HEK293 (cell line): Measurements from ENCODE around the gene AKAP6.

Experiments used
- CTCF ChIA-PET: fragments of 350-600 bp; formaldehyde crosslinking; extraction: SDS; loops from one replicate; lab custom pipeline; 2021; ENCODE audit warnings: antibody characterized with exemption; lab: Yijun Ruan, JAX
- POLR2A ChIA-PET: fragments of 300-600 bp; formaldehyde crosslinking; extraction: SDS; loops from one replicate; lab custom pipeline; 2020; ENCODE audit warnings: antibody characterized with exemption, inconsistent platforms; lab: Yijun Ruan, JAX
- H3K27ac ChIP-seq: fragments of 200-500 bp; sonication (Bioruptor generic); 2 replicates; pipeline ENCODE4 v1.5.1; 2014; ENCODE audit warnings: low read depth, low read length, control low read depth, inconsistent platforms; ENCODE audit errors: extremely low read depth
- H3K36me3 ChIP-seq, 2 experiments: fragments of 200-500 bp in 1 of 2; sonication (Bioruptor generic) in 1 of 2; 1 replicate in 1 of 2; 2 replicates in 1 of 2; pipeline ENCODE4 v1.5.1; 2014 to 2017; ENCODE audit warnings: inconsistent platforms in 2 of 2, low read length in 2 of 2; ENCODE audit not compliant: control insufficient read depth in 2 of 2, insufficient read depth in 1 of 2
- H3K4me1 ChIP-seq: fragments of 200-500 bp; sonication (Bioruptor generic); 2 replicates; pipeline ENCODE4 v1.5.1; 2014; ENCODE audit warnings: mild to moderate bottlenecking, low read length, inconsistent platforms; ENCODE audit not compliant: control insufficient read depth, insufficient read depth
- H3K4me3 ChIP-seq: 2 replicates; pipeline ENCODE4 v1.5.1; 2011; ENCODE audit warnings: low read depth, mild to moderate bottlenecking, control low read depth, low read length, moderate library complexity
- H3K9me3 ChIP-seq: fragments of 200-500 bp; sonication (Bioruptor generic); 2 replicates; pipeline ENCODE4 v1.5.1; 2014; ENCODE audit warnings: low read depth, low read length, inconsistent platforms; ENCODE audit not compliant: control insufficient read depth, insufficient read depth
- BCL11A ChIP-seq: fragments of 450-650 bp; formaldehyde crosslinking; IDR thresholded peaks from 2 replicates; pipeline ENCODE4 v1.5.1; 2016; ENCODE audit warnings: low read depth, missing biosample characterization, missing genetic modification characterization
- GLI2 ChIP-seq: fragments of 450-650 bp; formaldehyde crosslinking; IDR thresholded peaks from 2 replicates; pipeline ENCODE4; 2017; ENCODE audit warnings: missing biosample characterization, missing genetic modification characterization, low read depth, borderline replicate concordance
- GLIS2 ChIP-seq: fragments of 450-650 bp; formaldehyde crosslinking; IDR thresholded peaks from 2 replicates; pipeline ENCODE4 v1.5.1; 2016; ENCODE audit warnings: missing biosample characterization, missing genetic modification characterization
- IKZF3 ChIP-seq: fragments of 450-650 bp; IDR thresholded peaks from 2 replicates; pipeline ENCODE4 v1.5.0; 2018; ENCODE audit warnings: missing biosample characterization, mild to moderate bottlenecking, missing genetic modification characterization, moderate library complexity
- OVOL3 ChIP-seq: fragments of 450-650 bp; formaldehyde crosslinking; IDR thresholded peaks from 2 replicates; pipeline ENCODE4 v1.5.1; 2016; ENCODE audit warnings: missing biosample characterization, missing genetic modification characterization
- SETDB1 ChIP-seq: IDR thresholded peaks from one replicate; pipeline ENCODE4 v1.6.1; 2017; ENCODE audit warnings: mild to moderate bottlenecking, low read length, moderate library complexity, mixed read lengths; ENCODE audit not compliant: insufficient read length
- WT1 ChIP-seq: fragments of 450-650 bp; formaldehyde crosslinking; IDR thresholded peaks from 2 replicates; pipeline ENCODE4 v1.5.1; 2016; ENCODE audit warnings: missing biosample characterization, missing genetic modification characterization
- ZBTB17 ChIP-seq: fragments of 450-650 bp; formaldehyde crosslinking; IDR thresholded peaks from 2 replicates; pipeline ENCODE4 v1.5.1; 2016; ENCODE audit warnings: missing biosample characterization, missing genetic modification characterization
- ZBTB6 ChIP-seq: fragments of 450-650 bp; formaldehyde crosslinking; IDR thresholded peaks from 2 replicates; pipeline ENCODE4 v1.5.1; 2017; ENCODE audit warnings: missing biosample characterization, missing genetic modification characterization
- ZFP37 ChIP-seq: fragments of 450-650 bp; formaldehyde crosslinking; IDR thresholded peaks from 2 replicates; pipeline ENCODE4 v1.5.1; 2016; ENCODE audit warnings: missing biosample characterization, missing genetic modification characterization
- ZFP69B ChIP-seq: fragments of 450-650 bp; formaldehyde crosslinking; IDR thresholded peaks from 2 replicates; pipeline ENCODE4 v1.5.1; 2016; ENCODE audit warnings: missing biosample characterization, missing genetic modification characterization
- ZIC2 ChIP-seq: fragments of 450-650 bp; formaldehyde crosslinking; IDR thresholded peaks from 2 replicates; pipeline ENCODE4 v1.5.1; 2016; ENCODE audit warnings: missing biosample characterization, missing genetic modification characterization
- ZNF10 ChIP-seq: fragments of 450-650 bp; formaldehyde crosslinking; IDR thresholded peaks from 2 replicates; pipeline ENCODE4 v1.5.1; 2017; ENCODE audit warnings: missing biosample characterization, missing genetic modification characterization
- ZNF350 ChIP-seq: fragments of 450-650 bp; formaldehyde crosslinking; IDR thresholded peaks from 2 replicates; pipeline ENCODE4 v1.5.0; 2017; ENCODE audit warnings: missing biosample characterization, mild to moderate bottlenecking, missing genetic modification characterization
- ZNF398 ChIP-seq: fragments of 450-650 bp; formaldehyde crosslinking; IDR thresholded peaks from 2 replicates; pipeline ENCODE4 v1.5.1; 2017; ENCODE audit warnings: missing biosample characterization, missing genetic modification characterization
- ZNF423 ChIP-seq: fragments of 450-650 bp; formaldehyde crosslinking; IDR thresholded peaks from 2 replicates; pipeline ENCODE4 v1.5.1; 2016; ENCODE audit warnings: missing biosample characterization, missing genetic modification characterization
- ZNF555 ChIP-seq: fragments of 450-650 bp; formaldehyde crosslinking; conservative IDR thresholded peaks from 2 replicates; pipeline ENCODE4 v1.5.1; 2017; ENCODE audit warnings: missing biosample characterization, mild to moderate bottlenecking, missing genetic modification characterization, inconsistent platforms
- ZNF701 ChIP-seq: fragments of 450-650 bp; formaldehyde crosslinking; IDR thresholded peaks from 2 replicates; pipeline ENCODE4 v1.5.1; 2016; ENCODE audit warnings: missing biosample characterization, missing genetic modification characterization
- TF ChIP-seq, protein P1 (sequence below): fragments of 450-650 bp; formaldehyde crosslinking; IDR thresholded peaks from 2 replicates; pipeline ENCODE4 v1.5.1; 2016; ENCODE audit warnings: missing biosample characterization, missing genetic modification characterization
- TF ChIP-seq, protein P2 (sequence below): fragments of 450-650 bp; formaldehyde crosslinking; IDR thresholded peaks from 2 replicates; pipeline ENCODE4; 2016; ENCODE audit warnings: missing biosample characterization, missing genetic modification characterization
- TF ChIP-seq, protein P3 (sequence below): fragments of 450-650 bp; formaldehyde crosslinking; IDR thresholded peaks from 2 replicates; pipeline ENCODE4 v1.5.1; 2016; ENCODE audit warnings: missing biosample characterization, missing genetic modification characterization
- TF ChIP-seq, protein P4 (sequence below): fragments of 450-650 bp; formaldehyde crosslinking; IDR thresholded peaks from 2 replicates; pipeline ENCODE4 v1.5.1; 2016; ENCODE audit warnings: missing biosample characterization, missing genetic modification characterization

The AKAP6 gene

DNA sequence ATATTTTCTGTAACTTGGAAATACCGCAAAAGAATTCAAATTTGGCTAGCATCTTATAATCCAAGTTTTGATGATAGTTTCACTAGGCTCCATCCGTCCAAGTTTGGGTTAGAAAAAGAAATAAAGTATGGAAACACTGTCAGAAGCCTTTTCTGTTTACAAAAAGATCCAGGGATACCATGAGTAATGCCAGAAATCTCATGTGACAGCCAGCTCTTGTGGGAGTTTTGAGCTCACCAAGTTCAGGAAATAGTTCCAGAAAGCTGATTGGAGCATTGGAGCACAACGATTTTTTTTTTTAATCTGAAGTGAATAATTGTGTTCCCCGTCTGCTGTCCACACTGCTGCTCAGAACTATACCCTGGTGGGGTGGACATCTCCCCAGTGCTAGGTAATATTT, 379.9 kb downstream of the AKAP6 start (continued):
- TF ChIP-seq ZNF555 (tag by site-specific recombination) (no peak), SETDB1 (no peak), IKZF3 (tag by site-specific recombination) (no peak), ZNF701 (no peak), WT1 (tag by site-specific recombination) (no peak), GLIS2 (tag by site-specific recombination) (no peak)
- TF ChIP-seq, protein P1, sequence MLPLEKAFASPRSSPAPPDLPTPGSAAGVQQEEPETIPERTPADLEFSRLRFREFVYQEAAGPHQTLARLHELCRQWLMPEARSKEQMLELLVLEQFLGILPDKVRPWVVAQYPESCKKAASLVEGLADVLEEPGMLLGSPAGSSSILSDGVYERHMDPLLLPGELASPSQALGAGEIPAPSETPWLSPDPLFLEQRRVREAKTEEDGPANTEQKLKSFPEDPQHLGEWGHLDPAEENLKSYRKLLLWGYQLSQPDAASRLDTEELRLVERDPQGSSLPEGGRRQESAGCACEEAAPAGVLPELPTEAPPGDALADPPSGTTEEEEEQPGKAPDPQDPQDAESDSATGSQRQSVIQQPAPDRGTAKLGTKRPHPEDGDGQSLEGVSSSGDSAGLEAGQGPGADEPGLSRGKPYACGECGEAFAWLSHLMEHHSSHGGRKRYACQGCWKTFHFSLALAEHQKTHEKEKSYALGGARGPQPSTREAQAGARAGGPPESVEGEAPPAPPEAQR (tag by site-specific recombination): no peak
- TF ChIP-seq, protein P2, sequence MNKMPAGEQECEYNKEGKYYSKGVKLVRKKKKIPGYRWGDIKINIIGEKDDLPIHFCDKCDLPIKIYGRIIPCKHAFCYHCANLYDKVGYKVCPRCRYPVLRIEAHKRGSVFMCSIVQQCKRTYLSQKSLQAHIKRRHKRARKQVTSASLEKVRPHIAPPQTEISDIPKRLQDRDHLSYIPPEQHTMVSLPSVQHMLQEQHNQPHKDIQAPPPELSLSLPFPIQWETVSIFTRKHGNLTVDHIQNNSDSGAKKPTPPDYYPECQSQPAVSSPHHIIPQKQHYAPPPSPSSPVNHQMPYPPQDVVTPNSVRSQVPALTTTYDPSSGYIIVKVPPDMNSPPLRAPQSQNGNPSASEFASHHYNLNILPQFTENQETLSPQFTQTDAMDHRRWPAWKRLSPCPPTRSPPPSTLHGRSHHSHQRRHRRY: no peak
- TF ChIP-seq, protein P3, sequence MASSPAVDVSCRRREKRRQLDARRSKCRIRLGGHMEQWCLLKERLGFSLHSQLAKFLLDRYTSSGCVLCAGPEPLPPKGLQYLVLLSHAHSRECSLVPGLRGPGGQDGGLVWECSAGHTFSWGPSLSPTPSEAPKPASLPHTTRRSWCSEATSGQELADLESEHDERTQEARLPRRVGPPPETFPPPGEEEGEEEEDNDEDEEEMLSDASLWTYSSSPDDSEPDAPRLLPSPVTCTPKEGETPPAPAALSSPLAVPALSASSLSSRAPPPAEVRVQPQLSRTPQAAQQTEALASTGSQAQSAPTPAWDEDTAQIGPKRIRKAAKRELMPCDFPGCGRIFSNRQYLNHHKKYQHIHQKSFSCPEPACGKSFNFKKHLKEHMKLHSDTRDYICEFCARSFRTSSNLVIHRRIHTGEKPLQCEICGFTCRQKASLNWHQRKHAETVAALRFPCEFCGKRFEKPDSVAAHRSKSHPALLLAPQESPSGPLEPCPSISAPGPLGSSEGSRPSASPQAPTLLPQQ: no peak
- TF ChIP-seq, protein P4, sequence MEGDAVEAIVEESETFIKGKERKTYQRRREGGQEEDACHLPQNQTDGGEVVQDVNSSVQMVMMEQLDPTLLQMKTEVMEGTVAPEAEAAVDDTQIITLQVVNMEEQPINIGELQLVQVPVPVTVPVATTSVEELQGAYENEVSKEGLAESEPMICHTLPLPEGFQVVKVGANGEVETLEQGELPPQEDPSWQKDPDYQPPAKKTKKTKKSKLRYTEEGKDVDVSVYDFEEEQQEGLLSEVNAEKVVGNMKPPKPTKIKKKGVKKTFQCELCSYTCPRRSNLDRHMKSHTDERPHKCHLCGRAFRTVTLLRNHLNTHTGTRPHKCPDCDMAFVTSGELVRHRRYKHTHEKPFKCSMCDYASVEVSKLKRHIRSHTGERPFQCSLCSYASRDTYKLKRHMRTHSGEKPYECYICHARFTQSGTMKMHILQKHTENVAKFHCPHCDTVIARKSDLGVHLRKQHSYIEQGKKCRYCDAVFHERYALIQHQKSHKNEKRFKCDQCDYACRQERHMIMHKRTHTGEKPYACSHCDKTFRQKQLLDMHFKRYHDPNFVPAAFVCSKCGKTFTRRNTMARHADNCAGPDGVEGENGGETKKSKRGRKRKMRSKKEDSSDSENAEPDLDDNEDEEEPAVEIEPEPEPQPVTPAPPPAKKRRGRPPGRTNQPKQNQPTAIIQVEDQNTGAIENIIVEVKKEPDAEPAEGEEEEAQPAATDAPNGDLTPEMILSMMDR (tag by site-specific recombination): no peak

- ChIA-PET POLR2A (interaction anchor here (0.6 kb wide), 1 partner anchor 261 kb away, joined by 3 read pairs; no protein-coding TSS in a partner anchor), CTCF (interaction anchor here (0.6 to 0.9 kb wide), 5 partner anchors 9 to 1082 kb away, joined by 3 to 5 read pairs (median 3); no protein-coding TSS in a partner anchor)
- H3K27ac ChIP-seq: no peak overlapping the region
- TF ChIP-seq ZBTB6 (tag by site-specific recombination) (no peak), GLI2 (tag by site-specific recombination) (no peak), ZNF398 (tag by site-specific recombination) (no peak), ZIC2 (no peak), ZNF350 (tag by site-specific recombination) (no peak), ZFP37 (tag by site-specific recombination) (no peak), SETDB1 (no peak), ZFP69B (tag by site-specific recombination) (no peak), ZBTB17 (tag by site-specific recombination) (no peak), OVOL3 (tag by site-specific recombination) (no peak), BCL11A (tag by site-specific recombination) (no peak), ZNF423 (no peak), ZNF10 (tag by site-specific recombination) (no peak)
- TF ChIP-seq, protein P3: no peak
- no peaks in the 10 kb centered on the region; the same call in 1 of the 2 replicates for H3K4me1 ChIP-seq
- no peak overlapping the region for H3K4me3 ChIP-seq
- no peaks in the 10 kb centered on the region for H3K9me3 ChIP-seq
- H3K36me3 ChIP-seq: no peaks in the 10 kb centered on the region
Observed at GRCh38 chr14:32710231-32710671, 381.2 kb downstream of the AKAP6 start.
